ENCODE measurements around the gene HRH2. TPM values are rescaled to one million over a fixed set of nuclear protein-coding genes. Genes with fewer than 3 reads are reported as not detected.
"Not testable (repeated sequence)": the region's sequence is repeated elsewhere in the genome, so short reads cannot be mapped to it uniquely, and the experiment has no call there.

Gene HRH2
- polyA plus RNA-seq, 2 donors: 0.18 to 0.40 TPM

DNA sequence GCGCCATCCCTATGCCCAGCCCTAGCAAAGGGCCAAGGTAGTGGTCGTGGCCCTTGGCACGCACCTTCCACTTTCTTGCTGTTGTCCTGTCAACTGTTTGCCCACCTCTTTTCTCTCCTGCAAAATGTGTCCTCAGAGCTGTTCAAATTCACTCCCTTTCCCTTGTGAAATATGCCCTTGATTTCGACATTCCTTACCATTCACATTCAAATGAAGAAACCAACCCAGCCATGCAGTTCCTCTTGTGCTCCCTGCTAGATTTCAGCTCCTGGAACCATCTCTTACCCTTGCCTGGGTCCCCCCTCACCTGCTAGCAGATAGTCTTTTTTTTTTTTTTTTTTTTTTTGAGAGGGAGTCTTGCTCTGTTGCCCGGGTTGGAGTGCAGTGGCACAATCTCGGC, 19.6 kb upstream of the HRH2 start:
- Histone ChIP-seq H3K27me3 (ENCODE audit: control insufficient read depth in 1 of 2, insufficient read depth in 2 of 2, low read length in 2 of 2) (no peaks in the 10 kb centered on the region), H3K36me3 (ENCODE audit: control insufficient read depth in 2 of 2, insufficient read depth in 2 of 2, low read length in 1 of 2) (no peaks in the 10 kb centered on the region), H3K27ac (ENCODE audit: low read depth in 2 of 2, low read length in 1 of 2) (no peak overlapping the region), H3K9me3 (ENCODE audit: control insufficient read depth in 2 of 2, insufficient read depth in 1 of 2, low read depth in 1 of 2, low read length in 1 of 2) (no peaks in the 10 kb centered on the region), H3K4me1 (ENCODE audit: control insufficient read depth in 2 of 2, insufficient read depth in 2 of 2, low read length in 1 of 2) (no peaks in the 10 kb centered on the region), H3K4me3 (ENCODE audit: low read depth in 1 of 2, low read length in 2 of 2) (no peak overlapping the region)
- 70% methylated on average over 6 of the region's 6 CpGs for WGBS, 2 donors

DNA sequence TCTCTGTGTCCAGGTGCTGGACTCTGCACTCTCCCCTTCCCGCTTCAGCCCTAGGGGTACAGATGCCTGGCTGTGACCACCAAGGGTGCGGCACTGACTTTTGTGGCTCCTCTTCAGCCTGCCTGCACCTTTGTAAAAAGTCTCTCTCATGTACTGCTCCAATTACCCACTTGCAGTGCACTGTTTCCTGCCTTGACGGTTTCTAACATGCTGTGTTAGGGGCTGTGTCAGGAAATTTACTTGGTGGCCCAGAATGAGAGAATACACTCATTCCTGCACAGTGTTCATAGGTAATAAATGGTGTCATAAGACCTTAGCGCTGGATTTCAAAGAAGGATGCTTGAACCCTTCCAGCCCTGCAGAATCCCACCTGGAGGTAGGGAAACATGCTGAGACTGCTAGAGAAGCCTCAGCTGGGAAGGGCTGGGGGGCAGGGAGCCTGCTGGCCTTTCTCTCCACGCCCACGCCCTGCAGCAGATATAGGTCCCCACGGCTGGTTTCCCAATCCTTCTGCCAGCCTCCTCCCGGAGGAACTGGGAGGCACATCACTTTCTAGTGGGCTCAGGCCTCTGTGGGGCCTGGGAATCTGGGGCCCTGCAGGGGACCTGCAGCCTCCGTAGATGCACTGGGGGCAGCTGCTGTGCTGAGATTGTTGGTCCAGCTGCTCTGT, 17.6 kb upstream of the HRH2 start:
- H3K27me3 ChIP-seq (ENCODE audit: control insufficient read depth in 1 of 2, insufficient read depth in 2 of 2, low read length in 2 of 2): no peaks in the 10 kb centered on the region
- H3K9me3 ChIP-seq (ENCODE audit: control insufficient read depth in 2 of 2, insufficient read depth in 1 of 2, low read depth in 1 of 2, low read length in 1 of 2): no peaks in the 10 kb centered on the region
- no peaks in the 10 kb centered on the region for H3K36me3 ChIP-seq (ENCODE audit: control insufficient read depth in 2 of 2, insufficient read depth in 2 of 2, low read length in 1 of 2)
- H3K27ac ChIP-seq (ENCODE audit: low read depth in 2 of 2, low read length in 1 of 2): no peak overlapping the region
- H3K4me1 ChIP-seq (ENCODE audit: control insufficient read depth in 2 of 2, insufficient read depth in 2 of 2, low read length in 1 of 2): no peaks in the 10 kb centered on the region
- no peak overlapping the region for H3K4me3 ChIP-seq (ENCODE audit: low read depth in 1 of 2, low read length in 2 of 2)
- WGBS, 2 donors: 54 to 60% methylated on average over 9 of the region's 9 CpGs

DNA sequence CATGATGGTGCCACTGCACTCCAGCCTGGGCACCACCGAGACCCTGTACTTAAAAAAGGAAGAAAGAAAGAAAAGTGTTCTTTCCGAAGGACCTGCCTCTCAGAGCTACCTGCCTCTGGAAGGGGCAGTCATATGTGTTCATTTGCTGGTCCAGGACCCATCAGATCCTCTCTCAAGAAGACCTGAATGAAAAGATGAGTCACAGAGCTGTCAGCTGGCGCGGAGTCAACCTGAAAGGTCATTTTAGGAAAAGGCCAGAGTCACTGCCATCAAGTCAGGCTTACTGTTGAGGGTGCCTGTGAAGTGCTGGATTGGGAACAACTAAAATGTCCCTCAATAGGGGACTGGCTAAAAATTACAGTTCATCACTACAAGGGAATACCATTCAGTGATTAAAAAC, 14.9 kb upstream of the HRH2 start:
- Histone ChIP-seq H3K27ac (ENCODE audit: low read depth in 2 of 2, low read length in 1 of 2) (no peak overlapping the region), H3K36me3 (ENCODE audit: control insufficient read depth in 2 of 2, insufficient read depth in 2 of 2, low read length in 1 of 2) (no peaks in the 10 kb centered on the region), H3K27me3 (ENCODE audit: control insufficient read depth in 1 of 2, insufficient read depth in 2 of 2, low read length in 2 of 2) (no peaks in the 10 kb centered on the region), H3K9me3 (ENCODE audit: control insufficient read depth in 2 of 2, insufficient read depth in 1 of 2, low read depth in 1 of 2, low read length in 1 of 2) (peaks cover 0 to 4% of the 10 kb centered on the region in 2 donors), H3K4me3 (ENCODE audit: low read depth in 1 of 2, low read length in 2 of 2) (no peak overlapping the region), H3K4me1 (ENCODE audit: control insufficient read depth in 2 of 2, insufficient read depth in 2 of 2, low read length in 1 of 2) (no peaks in the 10 kb centered on the region)
- WGBS, 2 donors: 86 to 90% methylated on average over 4 of the region's 4 CpGs

DNA sequence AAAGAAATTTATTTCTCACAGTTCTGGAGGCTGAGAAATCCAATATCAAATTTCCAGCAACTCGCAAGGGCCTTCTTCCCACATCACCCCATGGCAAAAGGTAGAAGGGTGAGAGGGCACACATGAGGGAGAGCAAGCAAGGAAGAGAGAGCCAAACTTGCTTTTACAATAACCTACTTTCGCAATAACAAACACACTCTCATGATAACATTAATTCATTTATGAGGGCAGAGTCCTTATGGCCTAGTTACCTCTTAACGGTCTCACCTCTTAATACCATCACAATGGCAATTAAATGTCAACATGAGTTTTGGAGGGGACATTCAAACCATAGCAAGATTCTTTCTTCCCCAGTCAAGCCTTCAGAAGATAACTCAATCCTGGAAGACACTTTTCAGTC, 11.6 kb upstream of the HRH2 start:
- Histone ChIP-seq H3K9me3 (ENCODE audit: control insufficient read depth in 2 of 2, insufficient read depth in 1 of 2, low read depth in 1 of 2, low read length in 1 of 2) (peaks cover 7 to 13% of the 10 kb centered on the region in 2 donors), H3K4me3 (ENCODE audit: low read depth in 1 of 2, low read length in 2 of 2) (no peak overlapping the region), H3K36me3 (ENCODE audit: control insufficient read depth in 2 of 2, insufficient read depth in 2 of 2, low read length in 1 of 2) (no peaks in the 10 kb centered on the region), H3K4me1 (ENCODE audit: control insufficient read depth in 2 of 2, insufficient read depth in 2 of 2, low read length in 1 of 2) (no peaks in the 10 kb centered on the region), H3K27me3 (ENCODE audit: control insufficient read depth in 1 of 2, insufficient read depth in 2 of 2, low read length in 2 of 2) (no peaks in the 10 kb centered on the region), H3K27ac (ENCODE audit: low read depth in 2 of 2, low read length in 1 of 2) (no peak overlapping the region)
- WGBS, 2 donors: 77 to 92% methylated on average over 3 of the region's 3 CpGs

DNA sequence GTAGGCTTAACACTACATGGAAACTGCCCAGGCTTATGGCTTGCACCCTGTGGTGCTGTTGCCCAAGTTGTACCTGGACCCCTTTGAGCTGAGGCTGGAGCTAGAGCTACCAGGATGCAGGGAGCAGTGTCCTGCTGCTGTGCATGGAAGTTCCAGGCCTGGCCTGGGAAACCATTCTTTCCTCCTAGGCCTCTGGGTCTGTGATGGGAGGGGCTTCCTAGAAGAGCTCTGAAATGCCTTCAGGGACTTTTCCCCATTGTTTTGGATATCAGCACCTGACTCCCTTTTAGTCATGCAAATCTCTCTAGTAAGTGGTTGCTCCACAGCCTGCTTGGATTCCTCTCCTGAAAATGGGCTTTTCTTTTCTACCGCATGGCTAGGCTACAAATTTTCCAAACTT, 7.9 kb upstream of the HRH2 start:
- Histone ChIP-seq H3K9me3 (ENCODE audit: control insufficient read depth in 2 of 2, insufficient read depth in 1 of 2, low read depth in 1 of 2, low read length in 1 of 2) (peaks cover 7 to 13% of the 10 kb centered on the region in 2 donors), H3K4me1 (ENCODE audit: control insufficient read depth in 2 of 2, insufficient read depth in 2 of 2, low read length in 1 of 2) (no peaks in the 10 kb centered on the region), H3K36me3 (ENCODE audit: control insufficient read depth in 2 of 2, insufficient read depth in 2 of 2, low read length in 1 of 2) (no peaks in the 10 kb centered on the region), H3K27me3 (ENCODE audit: control insufficient read depth in 1 of 2, insufficient read depth in 2 of 2, low read length in 2 of 2) (no peaks in the 10 kb centered on the region), H3K27ac (ENCODE audit: low read depth in 2 of 2, low read length in 1 of 2) (no peak overlapping the region), H3K4me3 (ENCODE audit: low read depth in 1 of 2, low read length in 2 of 2) (no peak overlapping the region)
- WGBS, 2 donors: 93 to 96% methylated on average over 1 of the region's 1 CpG

DNA sequence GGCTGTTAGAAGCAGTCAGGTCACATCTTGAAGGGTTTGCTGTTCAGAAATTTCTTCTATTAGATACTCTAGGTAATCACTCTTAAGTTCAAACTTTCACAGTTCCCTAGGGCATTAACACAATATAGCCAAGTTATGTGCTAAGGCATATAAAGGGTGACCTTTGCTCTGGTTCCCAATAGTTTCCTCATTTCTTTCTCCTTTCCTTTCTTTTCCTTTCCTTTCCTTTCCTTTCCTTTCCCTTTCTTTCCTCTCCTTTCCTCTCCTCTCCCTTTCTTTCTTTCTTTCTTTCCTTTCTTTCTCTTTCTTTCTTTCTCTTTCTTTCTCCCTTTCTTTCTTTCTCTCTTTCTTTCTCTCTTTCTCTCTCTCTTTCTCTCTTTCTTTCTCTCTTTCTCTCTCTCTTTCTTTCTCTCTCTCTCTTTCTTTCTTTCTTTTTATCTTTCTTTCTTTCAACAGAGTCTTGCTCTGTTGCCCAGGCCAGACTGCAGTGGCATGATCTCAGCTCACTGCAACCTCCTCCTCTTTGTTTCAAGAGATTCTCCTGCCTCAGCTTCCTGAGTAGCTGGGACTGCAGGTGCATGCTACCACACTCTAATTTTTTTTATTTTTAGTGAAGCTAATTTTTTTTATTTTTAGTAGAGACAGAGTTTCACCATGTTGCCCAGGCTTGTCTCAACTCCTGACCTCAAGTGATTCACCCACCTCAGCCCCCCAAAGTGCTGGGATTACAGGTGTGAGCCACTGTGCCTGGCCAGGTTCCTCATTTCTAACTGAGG, 7.3 kb upstream of the HRH2 start:
- H3K27ac ChIP-seq (ENCODE audit: low read depth in 2 of 2, low read length in 1 of 2); H3K4me1 ChIP-seq (ENCODE audit: control insufficient read depth in 2 of 2, insufficient read depth in 2 of 2, low read length in 1 of 2); H3K36me3 ChIP-seq (ENCODE audit: control insufficient read depth in 2 of 2, insufficient read depth in 2 of 2, low read length in 1 of 2); H3K27me3 ChIP-seq (ENCODE audit: control insufficient read depth in 1 of 2, insufficient read depth in 2 of 2, low read length in 2 of 2); H3K4me3 ChIP-seq (ENCODE audit: low read depth in 1 of 2, low read length in 2 of 2): not testable (repeated sequence)
- H3K9me3 ChIP-seq (ENCODE audit: control insufficient read depth in 2 of 2, insufficient read depth in 1 of 2, low read depth in 1 of 2, low read length in 1 of 2): peaks cover 7 to 13% of the 10 kb centered on the region in 2 donors

DNA sequence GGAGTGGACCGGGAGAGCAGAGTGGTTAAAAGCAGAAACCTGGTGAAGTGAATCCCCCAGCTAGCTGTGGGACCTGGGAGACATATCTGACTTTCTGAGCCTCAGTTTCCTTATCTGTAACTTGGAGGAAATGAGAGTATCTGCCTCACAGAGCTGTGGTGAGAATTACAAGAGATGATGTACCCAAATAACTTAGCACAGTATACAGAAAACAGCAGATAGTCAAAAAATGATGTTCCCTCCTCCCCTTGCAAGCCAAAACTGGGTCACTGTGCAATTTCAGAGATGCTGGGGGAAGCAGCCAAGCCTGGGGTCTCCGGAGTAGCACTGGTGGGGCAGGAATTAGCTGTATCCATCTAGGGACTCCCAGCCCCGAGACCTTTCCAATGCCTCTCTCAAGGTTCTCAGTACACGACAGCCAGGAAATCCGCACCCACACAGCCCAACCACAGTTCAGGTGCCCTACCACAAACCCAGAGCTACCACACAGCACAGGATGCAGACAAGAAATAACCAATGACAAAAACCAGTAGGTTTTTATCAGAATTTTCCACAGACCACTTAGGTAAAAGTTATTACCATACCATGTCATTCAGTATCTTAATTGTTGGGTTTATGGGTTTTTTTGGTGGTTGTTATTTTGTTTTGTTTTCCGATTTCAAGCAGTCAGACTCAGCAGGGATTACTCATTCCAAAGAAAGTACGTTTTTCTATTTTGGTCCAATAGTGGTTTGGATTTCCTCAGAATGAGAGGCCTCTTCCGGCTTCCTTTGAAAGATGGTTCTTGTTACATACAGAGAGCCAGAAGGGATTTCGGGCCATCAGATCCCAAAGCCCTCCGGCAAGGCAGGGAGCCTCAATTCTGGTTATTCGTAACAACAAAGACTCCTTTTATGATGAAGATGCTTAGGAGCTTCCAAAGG, 4.9 kb upstream of the HRH2 start:
- Histone ChIP-seq H3K27me3 (ENCODE audit: control insufficient read depth in 1 of 2, insufficient read depth in 2 of 2, low read length in 2 of 2) (peaks cover 0 to 4% of the 10 kb centered on the region in 2 donors), H3K9me3 (ENCODE audit: control insufficient read depth in 2 of 2, insufficient read depth in 1 of 2, low read depth in 1 of 2, low read length in 1 of 2) (peaks cover 7 to 12% of the 10 kb centered on the region in 2 donors), H3K4me3 (ENCODE audit: low read depth in 1 of 2, low read length in 2 of 2) (no peak overlapping the region), H3K36me3 (ENCODE audit: control insufficient read depth in 2 of 2, insufficient read depth in 2 of 2, low read length in 1 of 2) (no peaks in the 10 kb centered on the region), H3K27ac (ENCODE audit: low read depth in 2 of 2, low read length in 1 of 2) (no peak overlapping the region), H3K4me1 (ENCODE audit: control insufficient read depth in 2 of 2, insufficient read depth in 2 of 2, low read length in 1 of 2) (peaks cover 2 to 5% of the 10 kb centered on the region in 2 donors)
- WGBS, 2 donors: 61 to 69% methylated on average over 11 of the region's 11 CpGs

DNA sequence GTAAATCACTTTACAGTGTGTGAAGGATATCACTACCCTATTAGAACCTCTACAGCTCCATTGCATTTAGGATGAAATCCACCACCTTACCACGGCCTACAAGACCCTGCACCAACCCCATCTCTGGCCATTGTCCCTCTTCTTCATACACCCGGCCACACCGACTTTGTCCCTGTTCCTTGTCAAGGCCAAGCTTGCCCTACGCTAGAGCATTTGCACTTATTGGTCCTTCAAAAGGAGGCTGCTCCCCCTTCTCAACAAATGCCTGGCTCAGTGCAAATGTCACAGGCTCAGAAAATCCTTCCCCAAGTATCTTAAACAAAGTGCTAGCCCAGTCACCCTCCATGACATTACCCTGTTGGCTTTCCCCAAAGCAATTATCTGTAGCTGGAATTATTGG, 4.1 kb upstream of the HRH2 start:
- Histone ChIP-seq H3K27ac (ENCODE audit: low read depth in 2 of 2, low read length in 1 of 2) (no peak overlapping the region), H3K36me3 (ENCODE audit: control insufficient read depth in 2 of 2, insufficient read depth in 2 of 2, low read length in 1 of 2) (no peaks in the 10 kb centered on the region), H3K9me3 (ENCODE audit: control insufficient read depth in 2 of 2, insufficient read depth in 1 of 2, low read depth in 1 of 2, low read length in 1 of 2) (peaks cover 7 to 12% of the 10 kb centered on the region in 2 donors), H3K27me3 (ENCODE audit: control insufficient read depth in 1 of 2, insufficient read depth in 2 of 2, low read length in 2 of 2) (peaks cover 0 to 10% of the 10 kb centered on the region in 2 donors), H3K4me1 (ENCODE audit: control insufficient read depth in 2 of 2, insufficient read depth in 2 of 2, low read length in 1 of 2) (peaks cover 2 to 9% of the 10 kb centered on the region in 2 donors), H3K4me3 (ENCODE audit: low read depth in 1 of 2, low read length in 2 of 2) (no peak overlapping the region)
- WGBS, 2 donors: 87 to 91% methylated on average over 4 of the region's 4 CpGs

DNA sequence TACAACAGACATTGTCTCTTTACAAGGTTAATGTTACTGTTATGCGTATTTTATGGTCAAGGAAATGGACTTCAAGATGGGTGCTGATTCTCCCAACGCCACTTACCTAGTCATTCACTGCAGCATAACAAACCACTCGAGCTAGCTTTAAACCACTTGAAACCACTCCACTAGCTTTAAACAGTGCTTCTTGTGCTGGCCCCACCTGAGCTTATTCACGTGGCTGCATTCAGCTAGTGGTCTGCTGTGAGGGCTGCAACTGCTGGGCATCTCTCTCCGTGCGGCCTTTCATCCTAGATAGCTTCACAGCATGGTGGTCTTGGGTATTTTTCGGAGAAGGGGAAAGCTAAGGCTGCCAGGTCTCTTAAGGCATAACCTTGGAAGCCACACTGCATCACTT, 3.5 kb upstream of the HRH2 start:
- H3K36me3 ChIP-seq (ENCODE audit: control insufficient read depth in 2 of 2, insufficient read depth in 2 of 2, low read length in 1 of 2): no peaks in the 10 kb centered on the region
- H3K27ac ChIP-seq (ENCODE audit: low read depth in 2 of 2, low read length in 1 of 2): no peak overlapping the region
- peaks cover 0 to 11% of the 10 kb centered on the region in 2 donors for H3K27me3 ChIP-seq (ENCODE audit: control insufficient read depth in 1 of 2, insufficient read depth in 2 of 2, low read length in 2 of 2)
- H3K4me3 ChIP-seq (ENCODE audit: low read depth in 1 of 2, low read length in 2 of 2): no peak overlapping the region
- H3K4me1 ChIP-seq (ENCODE audit: control insufficient read depth in 2 of 2, insufficient read depth in 2 of 2, low read length in 1 of 2): peaks cover 2 to 9% of the 10 kb centered on the region in 2 donors
- peaks cover 6 to 12% of the 10 kb centered on the region in 2 donors for H3K9me3 ChIP-seq (ENCODE audit: control insufficient read depth in 2 of 2, insufficient read depth in 1 of 2, low read depth in 1 of 2, low read length in 1 of 2)
- WGBS, 2 donors: 83 to 88% methylated on average over 7 of the region's 7 CpGs
